Measurements from ENCODE around the gene CCDC92B.

DNA sequence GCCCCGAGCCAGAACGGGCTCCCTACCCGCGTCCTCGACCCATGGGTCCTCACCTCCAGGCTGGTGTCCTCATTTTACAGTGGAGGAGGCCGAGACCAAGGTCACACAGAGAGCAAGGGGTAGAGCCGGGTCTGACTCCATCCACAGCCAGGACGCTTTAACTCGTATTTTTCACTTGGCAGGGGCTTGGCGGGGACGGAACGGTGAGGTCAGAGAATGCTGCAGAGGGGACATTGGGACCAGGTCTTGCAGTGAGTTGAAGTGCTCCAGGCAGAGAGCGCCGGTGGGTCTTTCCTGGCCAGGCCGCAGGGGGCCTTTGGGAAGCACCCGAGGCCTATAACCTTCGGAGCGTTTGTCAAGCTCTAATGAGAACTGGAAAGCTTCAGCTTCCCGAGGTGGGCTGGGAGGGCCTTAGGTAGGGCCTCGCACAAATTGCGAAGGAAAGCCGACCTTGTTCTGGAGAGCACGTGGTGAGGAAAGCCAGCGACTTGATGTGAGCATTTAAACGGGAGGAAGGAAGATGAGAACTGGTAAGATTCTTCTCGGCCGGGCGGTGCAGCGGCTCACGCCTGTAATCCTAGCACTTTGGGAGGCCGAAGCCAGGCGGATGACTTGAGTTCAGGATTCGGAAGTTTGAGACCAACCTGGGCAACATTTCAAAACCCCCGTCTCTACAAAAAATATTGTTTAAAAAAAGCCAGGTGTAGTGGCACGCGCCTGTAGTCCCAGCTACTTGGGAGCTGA is 37.0 kb downstream of the CCDC92B start:
- TF ChIP-seq, protein P1, sequence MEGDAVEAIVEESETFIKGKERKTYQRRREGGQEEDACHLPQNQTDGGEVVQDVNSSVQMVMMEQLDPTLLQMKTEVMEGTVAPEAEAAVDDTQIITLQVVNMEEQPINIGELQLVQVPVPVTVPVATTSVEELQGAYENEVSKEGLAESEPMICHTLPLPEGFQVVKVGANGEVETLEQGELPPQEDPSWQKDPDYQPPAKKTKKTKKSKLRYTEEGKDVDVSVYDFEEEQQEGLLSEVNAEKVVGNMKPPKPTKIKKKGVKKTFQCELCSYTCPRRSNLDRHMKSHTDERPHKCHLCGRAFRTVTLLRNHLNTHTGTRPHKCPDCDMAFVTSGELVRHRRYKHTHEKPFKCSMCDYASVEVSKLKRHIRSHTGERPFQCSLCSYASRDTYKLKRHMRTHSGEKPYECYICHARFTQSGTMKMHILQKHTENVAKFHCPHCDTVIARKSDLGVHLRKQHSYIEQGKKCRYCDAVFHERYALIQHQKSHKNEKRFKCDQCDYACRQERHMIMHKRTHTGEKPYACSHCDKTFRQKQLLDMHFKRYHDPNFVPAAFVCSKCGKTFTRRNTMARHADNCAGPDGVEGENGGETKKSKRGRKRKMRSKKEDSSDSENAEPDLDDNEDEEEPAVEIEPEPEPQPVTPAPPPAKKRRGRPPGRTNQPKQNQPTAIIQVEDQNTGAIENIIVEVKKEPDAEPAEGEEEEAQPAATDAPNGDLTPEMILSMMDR (IDR thresholded peaks at IDR 0.05), result no peak
- TF ChIP-seq POLR2A (IDR thresholded peaks at IDR 0.05), result no peak
- TF ChIP-seq POLR2AphosphoS5 (IDR thresholded peaks at IDR 0.05), result no peak

Data from upper lobe of left lung (tissue), 4 donors.